AG10803 (cell line): ENCODE measurements around the gene MRPL24.
A peak's percentile ranks its signal among the peaks of the same experiment; 100 is the strongest.

Source experiments
- DNase-seq: peaks from one replicate; pipeline ENCODE4 v3.0.0; 2010; ENCODE audit warnings: low read depth
- H3K4me3 ChIP-seq: 2 replicates; pipeline ENCODE4 v1.5.1; 2011; ENCODE audit warnings: mild to moderate bottlenecking, low read length, control low read depth
- CTCF ChIP-seq: conservative IDR thresholded peaks from 2 replicates; pipeline ENCODE4 v1.5.1; 2011; ENCODE audit warnings: mild to moderate bottlenecking, low read length, control low read depth, inconsistent platforms

Gene MRPL24

GRCh38 chr1:156704166-156704711 is 36.6 kb downstream of the MRPL24 start:
- DNase-seq: no peak
- TF ChIP-seq CTCF: no peak
- H3K4me3 ChIP-seq: peak overlapping the region; percentile 69

- DNase-seq: no peak
- TF ChIP-seq CTCF: no peak
- peak overlapping the region; percentile 69 for H3K4me3 ChIP-seq
Measured at GRCh38 chr1:156703741-156704140, 37.1 kb downstream of the MRPL24 start.

GRCh38 chr1:156703336-156703735 is 37.6 kb downstream of the MRPL24 start:
- peak overlapping the region; percentile 69 for H3K4me3 ChIP-seq
- TF ChIP-seq CTCF: no peak
- DNase-seq: no peak

- no peak for TF ChIP-seq CTCF
- DNase-seq: no peak
- no peak overlapping the region for H3K4me3 ChIP-seq
Measured at GRCh38 chr1:156700736-156701531, 40.0 kb downstream of the MRPL24 start.

DNA sequence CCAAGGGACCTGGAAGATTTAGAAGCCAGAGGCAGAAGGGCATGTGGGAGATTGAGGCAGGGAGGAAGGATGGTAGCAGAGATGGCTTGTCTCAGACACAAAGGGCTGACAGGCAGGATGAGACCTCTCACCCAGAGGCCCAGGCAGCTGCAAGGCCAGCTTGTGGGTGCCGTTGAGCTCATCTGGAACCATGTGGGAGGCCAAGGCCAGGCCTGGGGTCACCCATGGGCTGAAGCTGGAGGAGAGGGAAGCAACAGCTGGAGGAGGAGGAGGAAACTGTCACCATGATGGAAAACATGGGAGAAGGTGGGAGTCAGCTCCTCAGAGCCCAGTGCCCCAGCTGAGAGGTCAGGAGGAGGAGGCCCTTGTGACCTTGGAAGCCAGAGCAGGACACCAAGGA is 41.9 kb downstream of the MRPL24 start:
- no peak for TF ChIP-seq CTCF
- no peak for DNase-seq

GRCh38 chr1:156697481-156697880 is 43.4 kb downstream of the MRPL24 start:
- H3K4me3 ChIP-seq: no peak overlapping the region
- TF ChIP-seq CTCF: no peak
- no peak for DNase-seq

More for the DNA sequence above, 41.9 kb downstream of the MRPL24 start:
- H3K4me3 ChIP-seq: no peak overlapping the region

DNA sequence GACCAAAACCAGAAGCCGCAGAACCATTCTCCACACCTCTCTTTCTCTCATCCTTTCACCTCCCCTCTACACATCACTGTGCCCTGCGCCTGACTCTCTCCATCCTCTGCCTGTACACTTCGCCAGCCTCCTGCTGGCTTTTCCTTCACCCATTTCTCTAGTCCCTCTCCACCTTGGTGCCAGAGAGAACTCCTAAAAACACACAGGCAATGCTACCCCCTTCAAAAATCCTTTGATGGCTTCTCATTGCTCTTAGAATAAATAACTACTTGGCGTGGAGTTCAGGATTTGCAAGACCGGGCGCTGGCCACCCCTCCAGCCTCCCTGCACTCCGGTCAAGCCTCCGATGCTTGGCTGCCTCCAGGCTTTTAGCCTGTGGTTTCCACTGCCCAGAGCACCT is 44.1 kb downstream of the MRPL24 start:
- no peak for TF ChIP-seq CTCF
- no peak overlapping the region for H3K4me3 ChIP-seq
- no peak for DNase-seq
